ENCODE measurements around the gene AGBL4. TPM values are rescaled to one million over a fixed set of nuclear protein-coding genes. Genes with fewer than 3 reads are reported as not detected.

Gene AGBL4
- total and polyA plus RNA-seq, 2 experiments from 2014 or later = not detected

DNA sequence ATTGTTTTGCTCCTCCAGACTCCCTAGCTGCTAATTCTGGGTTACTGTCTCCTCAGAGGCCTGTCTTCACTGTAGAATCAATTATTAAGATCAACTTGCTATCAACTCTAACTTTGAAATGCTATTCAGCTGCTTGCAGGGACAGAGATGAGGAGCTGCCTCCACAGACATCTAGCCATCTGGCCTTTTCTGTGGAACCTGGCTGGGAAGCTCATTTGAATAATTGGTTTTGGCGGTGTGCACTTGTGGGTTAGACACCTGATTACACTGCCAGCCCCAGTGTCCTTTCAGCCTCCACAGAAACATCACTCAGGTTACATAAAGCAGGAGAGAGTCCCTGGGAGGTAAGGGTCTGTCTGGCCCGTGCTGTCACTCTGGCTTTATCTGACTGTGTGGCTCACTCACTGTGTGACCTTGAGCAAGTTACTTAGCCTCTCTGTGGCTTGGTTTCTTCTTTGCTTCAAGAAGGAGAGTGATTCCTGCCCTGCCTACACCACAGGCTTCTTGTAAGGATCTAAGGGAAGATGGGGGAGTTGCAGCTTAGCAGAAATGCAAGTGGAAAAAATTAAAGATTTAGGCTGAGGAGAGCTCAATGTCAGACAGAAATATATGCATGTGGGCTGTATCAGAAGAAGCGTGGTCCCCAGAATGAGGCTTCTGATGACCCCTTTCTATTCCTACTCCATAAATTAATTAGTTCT lies 1378.7 kb downstream of the AGBL4 start:
- H3K27ac ChIP-seq = no peak overlapping the region
- peaks cover 34% of the 10 kb centered on the region for H3K27me3 ChIP-seq
- no peak for DNase-seq (ENCODE audit: low read depth in 1 of 2, low spot score in 1 of 2)
- no peak overlapping the region for H3K4me3 ChIP-seq
- no peaks in the 10 kb centered on the region for H3K9me3 ChIP-seq (ENCODE audit: low read depth)
- TF ChIP-seq, protein P1, sequence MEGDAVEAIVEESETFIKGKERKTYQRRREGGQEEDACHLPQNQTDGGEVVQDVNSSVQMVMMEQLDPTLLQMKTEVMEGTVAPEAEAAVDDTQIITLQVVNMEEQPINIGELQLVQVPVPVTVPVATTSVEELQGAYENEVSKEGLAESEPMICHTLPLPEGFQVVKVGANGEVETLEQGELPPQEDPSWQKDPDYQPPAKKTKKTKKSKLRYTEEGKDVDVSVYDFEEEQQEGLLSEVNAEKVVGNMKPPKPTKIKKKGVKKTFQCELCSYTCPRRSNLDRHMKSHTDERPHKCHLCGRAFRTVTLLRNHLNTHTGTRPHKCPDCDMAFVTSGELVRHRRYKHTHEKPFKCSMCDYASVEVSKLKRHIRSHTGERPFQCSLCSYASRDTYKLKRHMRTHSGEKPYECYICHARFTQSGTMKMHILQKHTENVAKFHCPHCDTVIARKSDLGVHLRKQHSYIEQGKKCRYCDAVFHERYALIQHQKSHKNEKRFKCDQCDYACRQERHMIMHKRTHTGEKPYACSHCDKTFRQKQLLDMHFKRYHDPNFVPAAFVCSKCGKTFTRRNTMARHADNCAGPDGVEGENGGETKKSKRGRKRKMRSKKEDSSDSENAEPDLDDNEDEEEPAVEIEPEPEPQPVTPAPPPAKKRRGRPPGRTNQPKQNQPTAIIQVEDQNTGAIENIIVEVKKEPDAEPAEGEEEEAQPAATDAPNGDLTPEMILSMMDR (IDR thresholded peaks at IDR 0.05; ENCODE audit: low read depth, low read length) = no peak
- no peaks in the 10 kb centered on the region for H3K36me3 ChIP-seq
- no peaks in the 10 kb centered on the region for H3K4me1 ChIP-seq (ENCODE audit: low read depth)

DNA sequence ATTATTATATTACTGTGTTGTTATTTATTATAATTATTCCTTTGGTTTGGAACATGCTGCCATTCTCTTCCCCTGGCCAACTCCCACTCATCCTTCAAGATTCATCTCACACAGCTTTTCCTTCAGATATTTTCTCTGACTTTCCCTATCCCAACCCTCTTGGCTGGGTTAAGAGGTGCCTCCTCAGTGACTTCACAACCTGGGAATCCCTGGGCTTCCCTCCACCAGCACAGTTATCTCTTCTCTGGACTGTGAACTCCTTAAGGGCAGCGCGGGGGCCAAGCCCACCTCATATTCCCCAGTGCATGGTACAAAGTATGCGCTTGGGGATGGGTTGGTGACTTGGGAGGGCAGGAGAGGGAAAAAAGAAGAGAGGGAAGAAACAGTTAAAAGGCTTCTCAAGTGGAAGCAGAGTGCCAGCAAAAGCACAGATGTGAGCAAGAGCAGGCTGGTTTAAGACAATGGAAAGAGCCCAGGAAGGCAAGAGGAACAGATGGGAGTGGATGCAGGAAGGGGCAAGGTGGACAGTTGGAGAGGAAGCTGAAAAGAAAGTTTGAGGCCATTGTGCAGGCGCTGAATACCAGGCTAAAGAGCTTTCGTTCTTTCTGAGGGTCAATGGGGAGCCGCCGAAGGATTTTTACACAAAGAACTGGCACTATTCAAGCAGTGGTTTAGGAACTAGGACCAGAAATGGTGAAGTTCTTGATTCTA lies 1379.4 kb downstream of the AGBL4 start:
- Histone ChIP-seq H3K4me1 (ENCODE audit: low read depth) (no peaks in the 10 kb centered on the region), H3K9me3 (ENCODE audit: low read depth) (no peaks in the 10 kb centered on the region), H3K27me3 (peaks cover 33% of the 10 kb centered on the region), H3K4me3 (no peak overlapping the region), H3K36me3 (no peaks in the 10 kb centered on the region), H3K27ac (no peak overlapping the region)
- TF ChIP-seq, protein P1 (IDR thresholded peaks at IDR 0.05; ENCODE audit: low read depth, low read length) = no peak
- DNase-seq (ENCODE audit: low read depth in 1 of 2, low spot score in 1 of 2) = no peak

DNA sequence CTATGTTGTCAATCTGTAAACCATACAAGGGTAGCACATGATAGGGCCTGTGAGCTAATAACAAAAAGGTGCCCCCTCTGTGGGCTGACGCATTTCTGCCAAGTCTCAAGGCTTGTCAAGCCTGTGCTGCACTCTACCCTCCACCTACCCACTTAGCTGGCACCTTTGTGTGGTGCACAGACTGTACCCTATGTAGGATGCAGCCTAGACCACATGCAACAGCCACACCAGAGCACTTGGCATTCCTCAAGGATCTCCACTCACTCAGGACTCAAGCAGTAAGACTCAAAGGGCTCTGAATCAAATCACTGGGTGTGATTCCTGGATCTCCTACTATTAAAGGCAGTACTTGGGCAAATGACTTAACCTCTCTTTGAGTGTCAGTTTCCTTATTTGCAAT lies 1380.6 kb downstream of the AGBL4 start:
- no peak for DNase-seq (ENCODE audit: low read depth in 1 of 2, low spot score in 1 of 2)

DNA sequence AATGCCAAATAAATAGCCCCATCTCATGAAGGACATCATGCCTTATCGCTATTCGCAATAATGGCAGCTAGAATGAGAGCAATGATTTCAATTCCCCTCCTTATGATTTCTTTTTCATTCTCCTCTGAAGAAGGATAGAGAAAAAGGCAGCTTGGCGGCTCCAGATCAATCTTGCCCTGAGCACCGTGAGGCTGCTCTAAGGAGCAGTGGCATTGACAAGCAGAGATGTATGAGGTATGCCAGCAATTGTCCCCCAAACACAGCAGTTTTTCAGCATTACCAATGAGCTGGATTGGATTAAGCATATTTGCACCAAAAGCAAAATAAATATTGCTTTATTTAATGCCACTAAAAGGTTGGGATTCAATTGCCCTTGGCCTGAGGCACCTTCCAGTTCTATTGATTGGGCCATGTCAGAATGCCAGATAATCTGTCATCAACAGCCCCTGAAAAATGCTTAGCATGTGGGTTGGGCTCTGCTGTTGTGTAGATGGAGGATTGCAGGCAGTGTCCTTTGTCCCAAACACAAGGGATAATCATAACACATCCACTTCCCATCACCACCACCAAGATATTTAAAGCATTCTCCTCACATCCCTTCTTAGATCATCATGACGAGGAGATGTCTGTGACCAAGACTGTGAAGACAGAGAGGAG lies 1382.8 kb downstream of the AGBL4 start:
- H3K27me3 ChIP-seq = peaks cover 56% of the 10 kb centered on the region
- no peaks in the 10 kb centered on the region for H3K9me3 ChIP-seq (ENCODE audit: low read depth)
- H3K4me3 ChIP-seq = no peak overlapping the region
- TF ChIP-seq, protein P1 (IDR thresholded peaks at IDR 0.05; ENCODE audit: low read depth, low read length) = no peak
- no peak for DNase-seq (ENCODE audit: low read depth in 1 of 2, low spot score in 1 of 2)
- H3K36me3 ChIP-seq = no peaks in the 10 kb centered on the region
- no peaks in the 10 kb centered on the region for H3K4me1 ChIP-seq (ENCODE audit: low read depth)
- no peak overlapping the region for H3K27ac ChIP-seq

More for the DNA sequence above, 1380.6 kb downstream of the AGBL4 start:
- H3K4me1 ChIP-seq (ENCODE audit: low read depth) = no peaks in the 10 kb centered on the region
- no peak overlapping the region for H3K27ac ChIP-seq
- peaks cover 38% of the 10 kb centered on the region for H3K27me3 ChIP-seq
- no peaks in the 10 kb centered on the region for H3K9me3 ChIP-seq (ENCODE audit: low read depth)
- TF ChIP-seq, protein P1 (IDR thresholded peaks at IDR 0.05; ENCODE audit: low read depth, low read length) = no peak
- no peaks in the 10 kb centered on the region for H3K36me3 ChIP-seq
- H3K4me3 ChIP-seq = no peak overlapping the region

DNA sequence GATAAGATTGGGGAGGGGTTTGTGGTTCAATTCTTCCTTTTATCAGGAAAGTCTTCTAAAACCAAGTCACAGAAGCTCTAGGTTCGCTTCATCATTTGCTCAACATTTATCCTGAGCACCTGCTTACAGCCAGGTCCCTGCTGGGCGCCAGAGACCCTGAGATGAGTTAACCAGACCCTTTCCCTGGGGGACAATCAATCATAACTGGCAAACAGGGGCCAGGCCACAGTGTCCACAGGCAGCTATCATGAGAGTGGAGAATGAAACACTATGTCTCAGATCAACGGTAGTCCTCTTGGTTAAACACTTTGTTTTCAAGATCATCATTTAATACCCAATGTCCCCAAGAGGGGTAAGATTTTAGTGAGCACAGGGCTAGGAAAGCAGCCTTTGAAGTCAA lies 1393.9 kb downstream of the AGBL4 start:
- Histone ChIP-seq H3K9me3 (ENCODE audit: low read depth) (no peaks in the 10 kb centered on the region), H3K27me3 (peaks cover 57% of the 10 kb centered on the region), H3K27ac (no peak overlapping the region), H3K36me3 (no peaks in the 10 kb centered on the region), H3K4me3 (no peak overlapping the region), H3K4me1 (ENCODE audit: low read depth) (no peaks in the 10 kb centered on the region)
- DNase-seq (ENCODE audit: low read depth in 1 of 2, low spot score in 1 of 2) = no peak
- TF ChIP-seq, protein P1 (IDR thresholded peaks at IDR 0.05; ENCODE audit: low read depth, low read length) = no peak

Measured in cardiac muscle cell (in vitro differentiated cells and primary cell).